Neural progenitor cell (in vitro differentiated cells): ENCODE results near the gene WNT5B.

Experiments
- CTCF ChIP-seq: fragments of 200-600 bp; sonication (generic); IDR thresholded peaks from 2 replicates; pipeline ENCODE4 v1.5.1; 2017; ENCODE audit warnings: antibody characterized with exemption, mild to moderate bottlenecking
- EZH2 ChIP-seq: fragments of 200-600 bp; sonication (generic); IDR thresholded peaks from 2 replicates; pipeline ENCODE4 v1.6.1; 2017; ENCODE audit warnings: antibody characterized with exemption, mild to moderate bottlenecking, moderate library complexity

- TF ChIP-seq CTCF = no peak
- TF ChIP-seq EZH2 = no peak
Observed at GRCh38 chr12:1640328-1641234, 11.6 kb downstream of the WNT5B start.
